NCI-H446 (cell line): ENCODE measurements around the gene PCDHGA5.
"Not testable (repeated sequence)": the region's sequence is repeated elsewhere in the genome, so short reads cannot be mapped to it uniquely, and the experiment has no call there.

Experiments
- DNase-seq, 2 experiments: peaks; one replicate each; lab custom pipeline; 2025; lab: John Stamatoyannopoulos, UW

Gene PCDHGA5

GRCh38 chr5:141414548-141415274 is 50.7 kb downstream of the PCDHGA5 start:
- not testable (repeated sequence) for DNase-seq

- DNase-seq: not testable (repeated sequence)
Observed at GRCh38 chr5:141415275-141415618, 51.3 kb downstream of the PCDHGA5 start.
